Islet precursor cell (in vitro differentiated cells): ENCODE measurements around the gene ZBTB5.

Experiments
- DNase-seq: peaks from one replicate; pipeline ENCODE4 v3.0.0-alpha.2; 2018

The ZBTB5 gene

DNA sequence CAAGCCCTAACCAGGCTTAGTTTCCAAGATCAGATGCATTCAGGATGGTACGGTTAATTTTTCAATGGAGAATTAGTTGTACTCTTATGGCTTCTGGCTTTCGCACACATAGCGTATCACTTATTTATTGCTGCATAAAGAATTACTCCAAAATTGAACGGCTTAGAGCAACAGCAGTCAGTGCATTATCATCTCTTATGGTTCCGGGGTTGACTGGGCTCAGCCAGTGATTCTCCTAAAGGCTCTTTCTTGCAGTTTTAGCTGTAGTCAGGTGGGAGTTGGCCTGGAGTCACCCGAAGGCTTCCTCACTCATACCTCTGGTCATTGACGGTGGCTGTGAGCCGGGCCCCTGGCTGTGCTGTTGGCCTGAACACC is 43.3 kb downstream of the ZBTB5 start:
- DNase-seq = no peak

DNA sequence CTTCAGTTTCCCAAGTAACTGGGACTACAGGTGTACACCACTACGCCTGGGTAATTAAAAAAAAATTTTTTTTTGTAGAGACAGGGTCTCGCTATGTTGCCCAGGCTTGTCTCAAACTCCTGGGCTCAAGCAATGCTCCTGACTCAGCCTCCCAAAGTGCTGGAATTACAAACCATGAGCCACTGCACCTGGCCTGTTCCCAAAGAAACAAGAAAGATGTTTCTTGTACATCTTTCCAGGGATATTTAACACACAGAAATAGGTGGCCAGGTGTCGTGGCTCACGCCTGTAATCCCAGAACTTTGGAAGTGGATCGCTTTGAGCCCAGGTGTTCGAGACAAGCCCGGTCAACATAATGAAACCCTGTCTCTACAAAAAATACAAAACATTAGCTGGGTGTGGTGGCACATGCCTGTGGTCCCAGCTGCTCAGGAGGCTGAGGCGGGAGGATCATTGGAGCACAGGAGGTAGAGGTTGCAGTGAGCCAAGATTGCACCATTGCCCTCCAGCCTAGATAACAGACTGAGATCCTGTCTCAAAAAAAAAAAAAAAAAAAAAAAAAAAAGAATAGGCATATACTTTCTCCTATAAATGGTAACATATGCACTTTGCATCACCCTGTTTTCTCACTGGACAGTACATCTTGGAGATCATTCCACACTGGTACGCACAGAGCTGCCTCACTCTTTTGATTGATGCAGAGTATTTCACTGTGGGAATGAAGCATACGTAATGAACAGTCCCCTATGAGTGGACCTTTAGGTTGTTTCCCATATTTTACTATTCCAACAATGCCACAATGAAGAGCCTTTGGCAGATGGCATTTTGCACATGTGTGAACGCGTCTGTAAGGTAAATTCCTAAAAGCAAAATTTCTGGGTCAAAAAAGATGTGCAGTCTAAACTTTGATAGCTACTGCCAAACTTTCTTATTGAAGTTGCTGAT is 44.7 kb downstream of the ZBTB5 start:
- no peak for DNase-seq

- DNase-seq = no peak
Measured at GRCh38 chr9:37419204-37419603, 46.0 kb downstream of the ZBTB5 start.

DNA sequence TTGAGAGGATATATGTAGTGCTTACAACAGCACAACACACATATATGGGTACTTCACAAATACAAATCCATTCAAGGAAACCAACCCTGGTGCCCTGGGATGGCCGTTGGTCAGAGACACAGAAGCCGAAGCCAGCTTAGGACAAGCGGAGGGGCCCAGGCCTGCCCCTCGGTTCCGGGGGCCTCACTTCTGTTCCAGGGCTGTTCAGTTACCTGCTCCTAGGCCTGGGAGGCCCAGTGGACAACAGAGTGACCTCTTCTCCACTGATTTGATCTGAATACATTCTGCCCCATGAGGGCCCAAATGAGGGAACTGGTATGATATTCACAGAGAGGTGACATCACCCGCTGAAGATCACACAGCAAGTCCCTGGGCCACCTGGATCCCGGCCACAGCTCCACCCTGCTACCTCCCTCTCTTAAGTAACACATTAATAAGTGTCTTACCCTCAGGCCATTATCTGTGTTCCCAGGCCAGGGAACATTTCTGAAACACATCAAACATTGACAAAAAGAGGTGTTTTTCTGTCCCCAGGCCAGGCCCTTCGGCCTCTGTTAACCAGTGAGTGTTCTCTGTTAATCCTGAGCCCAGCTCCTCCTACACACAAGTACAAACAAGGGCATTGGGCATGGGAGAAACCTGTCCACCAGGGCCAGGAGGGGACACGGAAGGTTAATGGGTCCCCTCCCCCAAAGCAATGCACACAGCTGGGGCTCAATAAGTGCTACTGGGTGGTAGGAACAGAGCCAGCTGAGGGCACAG is 47.2 kb downstream of the ZBTB5 start:
- no peak for DNase-seq

- no peak for DNase-seq
Measured at GRCh38 chr9:37417252-37417803, 47.9 kb downstream of the ZBTB5 start.

- DNase-seq = peak; percentile 93
Measured at GRCh38 chr9:37415011-37415719, 50.1 kb downstream of the ZBTB5 start.

DNA sequence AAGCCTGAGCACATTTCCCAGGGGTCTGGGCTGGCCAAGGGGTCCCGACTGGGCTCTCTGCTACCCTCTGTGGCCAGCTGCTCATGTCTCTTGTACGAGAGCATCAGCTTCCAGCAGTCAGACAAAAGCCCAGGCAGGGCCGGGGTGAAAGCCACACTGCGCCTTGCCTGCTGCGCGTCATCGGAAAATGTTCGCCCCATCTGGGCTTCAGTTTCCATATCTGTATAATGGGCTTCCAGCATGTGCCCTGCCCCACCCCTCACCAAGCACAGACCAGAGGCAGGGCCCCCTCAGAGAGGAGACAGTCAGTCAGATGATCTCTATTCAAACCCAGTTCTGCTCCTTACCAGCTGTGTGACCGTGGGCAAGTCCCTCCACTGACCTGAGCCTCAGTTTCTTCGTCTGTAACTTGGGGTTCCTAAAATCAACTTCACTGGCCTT is 50.7 kb downstream of the ZBTB5 start:
- no peak for DNase-seq

GRCh38 chr9:37413311-37413710 is 51.9 kb downstream of the ZBTB5 start:
- no peak for DNase-seq

GRCh38 chr9:37412431-37413151 is 52.7 kb downstream of the ZBTB5 start:
- DNase-seq = no peak

DNA sequence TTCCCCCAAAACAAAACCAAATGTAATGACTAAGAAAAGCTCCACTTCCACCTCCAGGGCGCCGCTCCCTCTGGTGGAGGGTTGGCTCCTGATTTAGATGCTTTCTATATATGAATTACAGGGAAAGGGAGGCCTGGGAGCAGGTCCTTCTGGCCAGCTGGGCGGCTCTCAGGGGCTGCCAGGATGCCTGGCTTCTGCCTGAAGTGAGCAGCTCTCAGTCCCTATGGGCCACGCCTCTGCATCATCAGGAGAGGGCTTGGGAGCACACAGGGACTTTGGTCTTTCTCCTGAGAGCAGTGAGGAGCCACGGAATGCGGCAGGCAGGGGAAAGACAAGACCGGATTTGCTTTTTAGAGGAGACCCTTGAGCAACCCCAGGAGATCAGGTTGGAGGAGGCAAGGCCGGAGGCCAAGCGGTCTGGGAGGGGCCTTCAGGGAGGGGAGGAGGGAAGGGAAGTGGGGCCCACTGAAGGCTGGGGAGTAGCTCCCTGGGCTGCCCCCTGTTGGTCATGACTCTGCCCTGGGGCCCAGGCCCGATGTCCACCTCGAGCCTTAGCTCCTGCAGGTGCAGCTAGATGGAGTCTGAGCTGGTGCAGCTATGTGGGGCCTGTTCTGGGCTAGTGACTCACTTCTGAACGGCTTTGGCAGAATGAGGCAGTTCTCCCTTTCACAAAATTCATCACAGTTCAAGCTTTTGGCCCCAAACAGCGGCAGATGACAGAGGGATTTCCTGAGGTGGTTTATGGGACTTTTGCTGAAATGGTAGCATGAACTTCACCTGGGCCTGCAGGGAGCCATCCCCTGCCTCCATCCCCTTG is 54.1 kb downstream of the ZBTB5 start:
- no peak for DNase-seq

DNA sequence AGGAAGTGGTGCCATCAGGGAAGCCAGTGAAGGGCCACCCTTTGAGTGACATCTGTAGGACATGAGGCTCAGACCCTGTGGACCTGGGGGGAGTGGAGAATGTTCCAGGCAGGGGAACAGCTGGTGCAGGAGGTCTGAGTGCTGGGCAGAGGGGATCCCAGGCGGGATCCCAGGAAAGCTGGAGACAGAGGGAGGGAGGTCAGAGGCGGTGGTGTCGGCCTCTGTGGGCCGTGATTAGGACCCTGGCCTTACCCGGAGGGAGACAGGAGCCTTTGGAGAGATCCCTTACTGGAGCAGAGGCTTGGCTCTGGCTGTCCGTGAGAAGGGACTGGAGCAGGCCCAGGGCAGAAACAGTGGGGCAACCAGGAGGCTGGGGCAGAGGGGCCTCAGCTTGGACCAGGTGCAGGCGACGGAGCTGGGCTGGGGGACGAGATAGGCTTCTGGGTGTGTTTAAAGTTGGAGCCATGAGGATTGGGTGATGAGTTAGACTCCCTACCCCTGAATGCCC is 54.8 kb downstream of the ZBTB5 start:
- DNase-seq = no peak

DNA sequence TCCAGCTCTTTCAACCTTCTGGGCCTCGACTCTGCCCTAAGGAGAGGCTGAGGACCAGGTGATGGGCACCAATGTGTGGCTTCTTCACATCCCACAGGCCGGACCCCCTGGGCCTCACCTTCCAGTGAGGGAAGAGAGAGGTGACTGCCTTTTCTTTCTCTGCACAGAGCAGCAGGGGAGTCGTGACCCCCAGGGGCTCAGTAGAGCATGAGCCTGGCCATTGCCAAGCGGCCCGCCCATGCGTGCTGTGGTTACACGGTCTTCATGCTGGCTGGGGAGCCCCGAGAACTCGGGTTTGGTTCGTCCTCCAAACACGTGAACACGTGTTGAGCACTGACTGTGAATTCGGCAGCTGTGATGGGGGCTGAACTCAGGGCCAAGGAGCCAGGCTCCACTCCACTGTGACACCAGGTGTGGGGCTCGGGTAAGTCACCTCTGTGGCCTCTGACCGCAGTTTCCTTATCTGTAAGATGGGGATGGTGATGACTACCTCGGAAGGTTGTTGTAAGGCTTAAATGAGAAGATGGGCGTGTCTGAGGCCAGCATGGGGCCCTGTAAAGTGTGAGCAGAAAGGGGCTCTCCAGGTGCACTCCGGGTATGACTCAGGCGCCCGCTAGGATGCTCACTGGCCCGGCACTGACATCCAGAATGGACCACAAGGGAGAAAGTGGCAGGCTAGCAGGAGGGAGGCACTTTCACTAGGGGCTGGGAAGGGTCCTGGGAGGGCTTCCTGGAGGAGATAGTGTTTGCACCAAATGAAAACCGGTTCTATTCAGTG is 56.1 kb downstream of the ZBTB5 start:
- no peak for DNase-seq

DNA sequence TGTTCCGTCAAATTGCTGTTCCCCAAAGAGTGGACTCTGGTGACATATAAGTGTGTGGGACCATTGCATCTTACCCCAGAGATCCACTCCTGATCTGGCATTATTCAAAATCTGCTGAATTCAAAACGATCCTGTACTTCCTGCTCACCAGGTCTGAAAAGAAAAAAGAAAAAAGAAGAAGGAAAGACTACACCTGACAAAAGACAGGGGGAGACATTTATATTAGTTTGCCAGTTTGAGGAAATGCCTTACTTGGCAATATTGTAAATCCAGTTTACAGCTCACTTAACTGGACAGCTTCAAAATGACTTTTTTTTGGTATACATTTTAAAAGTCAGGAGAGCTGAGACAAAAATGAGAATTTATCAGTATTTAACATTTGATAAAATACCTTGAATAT is 57.8 kb downstream of the ZBTB5 start:
- DNase-seq = no peak

GRCh38 chr9:37406603-37407401 is 58.4 kb downstream of the ZBTB5 start:
- peak; percentile 33 for DNase-seq

DNA sequence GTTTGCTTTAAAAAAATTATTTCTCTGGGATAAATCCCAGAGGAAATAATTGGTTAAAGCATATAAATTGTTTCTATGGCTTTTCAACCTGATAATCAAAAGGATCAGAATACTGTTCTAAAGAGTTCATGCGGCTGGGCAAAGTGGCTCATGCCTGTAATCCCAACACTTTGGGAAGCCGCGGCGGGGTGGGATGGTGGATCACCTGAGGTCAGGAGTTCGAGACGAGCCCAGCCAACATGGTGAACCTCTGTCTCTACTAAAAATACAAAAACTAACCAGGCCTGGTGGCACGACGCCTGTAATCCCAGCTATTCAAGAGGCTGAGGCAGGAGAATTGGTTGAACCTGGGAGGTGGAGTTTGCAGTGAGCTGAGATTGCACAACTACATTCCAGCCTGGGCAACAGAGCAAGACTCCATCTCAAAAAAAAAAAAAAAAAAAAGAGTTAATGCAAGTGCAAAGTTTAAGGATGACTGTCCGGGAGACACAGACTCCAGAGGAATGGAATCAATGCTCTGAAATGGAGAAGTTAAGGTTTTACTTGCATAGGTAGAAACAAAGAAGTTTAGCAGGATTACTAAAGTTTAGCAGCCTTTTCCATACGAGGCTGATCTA is 59.4 kb downstream of the ZBTB5 start:
- DNase-seq = no peak

DNA sequence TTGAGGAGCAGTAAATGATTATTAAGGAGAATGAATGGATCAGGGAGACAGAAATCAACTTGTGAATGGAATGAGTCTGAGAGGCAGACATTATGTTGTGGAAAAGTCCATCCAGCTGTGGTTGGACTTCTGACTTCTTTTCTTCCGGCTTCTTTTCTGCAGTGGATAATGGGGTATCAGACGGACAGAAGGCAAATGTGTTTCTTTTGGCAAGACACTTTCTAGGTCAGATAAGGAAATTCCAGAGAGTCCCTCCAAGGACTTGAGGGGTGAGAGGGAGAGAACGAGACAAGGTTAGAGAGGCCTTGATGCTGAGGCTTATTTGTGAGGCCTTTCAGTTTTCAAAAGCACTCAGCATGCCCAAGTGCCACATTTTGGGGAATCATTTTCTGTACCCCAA is 59.9 kb downstream of the ZBTB5 start:
- DNase-seq = no peak

DNA sequence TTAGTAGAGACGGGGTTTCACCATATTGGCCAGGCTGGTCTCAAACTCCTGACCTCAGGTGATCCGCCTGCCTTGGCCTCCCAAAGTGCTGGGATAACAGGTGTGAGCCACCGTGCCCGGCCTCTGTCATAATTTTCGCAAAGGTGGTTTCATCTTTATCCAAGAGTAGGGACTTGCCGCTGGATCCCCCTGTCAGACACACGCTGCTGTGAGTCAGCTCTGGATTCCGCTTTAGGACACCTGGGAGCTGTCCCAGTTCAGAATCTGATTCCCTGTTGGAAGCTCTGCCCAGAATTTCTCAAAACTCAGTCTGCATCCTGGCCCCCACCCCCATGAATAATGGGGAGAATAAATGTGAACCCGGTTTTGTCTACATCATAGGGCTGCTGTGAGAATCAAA is 60.7 kb downstream of the ZBTB5 start:
- no peak for DNase-seq

- DNase-seq = no peak
Measured at GRCh38 chr9:37399336-37399735, 65.9 kb downstream of the ZBTB5 start.

GRCh38 chr9:37398464-37399025 is 66.7 kb downstream of the ZBTB5 start:
- no peak for DNase-seq
